Measurements from ENCODE around the gene CNTFR.

The CNTFR gene

GRCh38 chr9:34579104-34579807 is 10.3 kb downstream of the CNTFR start:
- DNase-seq (ENCODE audit: low read depth): no peak
- H3K4me3 ChIP-seq (ENCODE audit: low read depth, low read length): no peak overlapping the region
- no peak for TF ChIP-seq CTCF (IDR thresholded peaks at IDR 0.05; ENCODE audit: insufficient read depth, low read depth, low read length, missing control alignments)

- no peak overlapping the region for H3K4me3 ChIP-seq (ENCODE audit: low read depth, low read length)
- no peak for DNase-seq (ENCODE audit: low read depth)
- TF ChIP-seq CTCF (IDR thresholded peaks at IDR 0.05; ENCODE audit: insufficient read depth, low read depth, low read length, missing control alignments): no peak
Measured at GRCh38 chr9:34578241-34579103, 11.1 kb downstream of the CNTFR start.

GRCh38 chr9:34577400-34578240 is 11.9 kb downstream of the CNTFR start:
- no peak for TF ChIP-seq CTCF (IDR thresholded peaks at IDR 0.05; ENCODE audit: insufficient read depth, low read depth, low read length, missing control alignments)
- DNase-seq (ENCODE audit: low read depth): no peak
- H3K4me3 ChIP-seq (ENCODE audit: low read depth, low read length): no peak overlapping the region

GRCh38 chr9:34576597-34577399 is 12.7 kb downstream of the CNTFR start:
- no peak for TF ChIP-seq CTCF (IDR thresholded peaks at IDR 0.05; ENCODE audit: insufficient read depth, low read depth, low read length, missing control alignments)
- H3K4me3 ChIP-seq (ENCODE audit: low read depth, low read length): no peak overlapping the region
- DNase-seq (ENCODE audit: low read depth): no peak

GRCh38 chr9:34575862-34576596 is 13.5 kb downstream of the CNTFR start:
- DNase-seq (ENCODE audit: low read depth): no peak
- no peak for TF ChIP-seq CTCF (IDR thresholded peaks at IDR 0.05; ENCODE audit: insufficient read depth, low read depth, low read length, missing control alignments)

More at GRCh38 chr9:34575862-34576596, 13.5 kb downstream of the CNTFR start:
- no peak overlapping the region for H3K4me3 ChIP-seq (ENCODE audit: low read depth, low read length)
